Esophagus mucosa (tissue), 1 donor: ENCODE data around the gene DKKL1. TPM values are rescaled to one million over a fixed set of nuclear protein-coding genes. Genes with fewer than 3 reads are reported as not detected.
A peak's percentile ranks its signal among the peaks of the same experiment; 100 is the strongest.

Experiments used
- ATAC-seq: fragments of 200-7000 bp; cut with Tn5 transposase; one replicate; pipeline ENCODE4 v1.9.1; 2020
- total RNA-seq: library from RNA; stranded (reverse); gene quantifications from one replicate; pipeline ENCODE4 v1.2.4, GENCODE V29; 2023
- donor health status: DM: yes; HTN: yes; CAD: no.

Gene DKKL1
- total RNA-seq, 1 donor from 2014 or later = 0.24 TPM

- ATAC-seq = no peak
Observed at GRCh38 chr19:49338023-49338677, 25.5 kb upstream of the DKKL1 start.

GRCh38 chr19:49338691-49339300 is 24.9 kb upstream of the DKKL1 start:
- ATAC-seq = peak; percentile 82

- ATAC-seq = peak; percentile 85
Observed at GRCh38 chr19:49339301-49340068, 24.2 kb upstream of the DKKL1 start.

- peak; percentile 13 for ATAC-seq
Observed at GRCh38 chr19:49340069-49340864, 23.4 kb upstream of the DKKL1 start.

- no peak for ATAC-seq
Observed at GRCh38 chr19:49340865-49341718, 22.6 kb upstream of the DKKL1 start.

GRCh38 chr19:49342291-49342721 is 21.4 kb upstream of the DKKL1 start:
- no peak for ATAC-seq

- ATAC-seq = no peak
Observed at GRCh38 chr19:49343123-49343522, 20.6 kb upstream of the DKKL1 start.

GRCh38 chr19:49344505-49345423 is 18.9 kb upstream of the DKKL1 start:
- ATAC-seq = no peak

GRCh38 chr19:49347191-49347590 is 16.5 kb upstream of the DKKL1 start:
- no peak for ATAC-seq

- ATAC-seq = peak; percentile 85
Observed at GRCh38 chr19:49347835-49348234, 15.8 kb upstream of the DKKL1 start.

- ATAC-seq = no peak
Observed at GRCh38 chr19:49348305-49349189, 15.1 kb upstream of the DKKL1 start.

GRCh38 chr19:49349567-49349966 is 14.1 kb upstream of the DKKL1 start:
- no peak for ATAC-seq

- ATAC-seq = peak; percentile 23
Observed at GRCh38 chr19:49355909-49356353, 7.7 kb upstream of the DKKL1 start.

GRCh38 chr19:49356382-49356781 is 7.3 kb upstream of the DKKL1 start:
- no peak for ATAC-seq

GRCh38 chr19:49357186-49357585 is 6.5 kb upstream of the DKKL1 start:
- no peak for ATAC-seq

GRCh38 chr19:49359851-49360820 is 3.5 kb upstream of the DKKL1 start:
- ATAC-seq = no peak

GRCh38 chr19:49361438-49362047 is 2.1 kb upstream of the DKKL1 start:
- ATAC-seq = peak; percentile 7
